Parathyroid adenoma (tissue), 2 donors: ENCODE data around the gene KAZN.

Experiments used
- H2AFZ ChIP-seq: fragments of 300-600 bp; sonication (generic); one replicate; pipeline ENCODE4 v1.7.0; 2017; ENCODE audit warnings: antibody characterized with exemption, mild to moderate bottlenecking
- H3K27ac ChIP-seq: fragments of 300-600 bp; sonication (generic); one replicate; pipeline ENCODE4 v1.7.0; 2017
- H3K27me3 ChIP-seq: fragments of 300-600 bp; sonication (generic); one replicate; pipeline ENCODE4 v1.7.0; 2017; ENCODE audit warnings: low read length; ENCODE audit not compliant: control insufficient read depth, insufficient read depth
- H3K36me3 ChIP-seq: fragments of 300-600 bp; sonication (generic); one replicate; pipeline ENCODE4 v1.7.0; 2017; ENCODE audit warnings: low read length; ENCODE audit not compliant: control insufficient read depth, insufficient read depth
- H3K4me1 ChIP-seq: fragments of 300-600 bp; sonication (generic); one replicate; pipeline ENCODE4 v1.7.0; 2017; ENCODE audit warnings: control low read depth
- H3K4me2 ChIP-seq: fragments of 300-600 bp; sonication (generic); one replicate; pipeline ENCODE4 v1.7.0; 2017; ENCODE audit warnings: low read length
- H3K4me3 ChIP-seq: fragments of 300-600 bp; sonication (generic); one replicate; pipeline ENCODE4 v1.7.0; 2017; ENCODE audit warnings: low read depth, low read length
- H3K79me2 ChIP-seq: fragments of 300-600 bp; sonication (generic); one replicate; pipeline ENCODE4 v1.7.0; 2017; ENCODE audit warnings: control low read depth
- H3K9ac ChIP-seq: fragments of 300-600 bp; sonication (generic); one replicate; pipeline ENCODE4 v1.7.0; 2017; ENCODE audit warnings: mild to moderate bottlenecking
- H3K9me3 ChIP-seq: fragments of 300-600 bp; sonication (generic); one replicate; pipeline ENCODE4 v1.7.0; 2017; ENCODE audit warnings: low read length; ENCODE audit not compliant: control insufficient read depth
- TF ChIP-seq, protein P1 (sequence below): fragments of 300-600 bp; sonication (generic); IDR thresholded peaks from one replicate; pipeline ENCODE4 v1.7.0; 2017; ENCODE audit warnings: antibody characterized with exemption, mild to moderate bottlenecking
- donor health status: primary hyperparathyroidism.

KAZN gene

DNA sequence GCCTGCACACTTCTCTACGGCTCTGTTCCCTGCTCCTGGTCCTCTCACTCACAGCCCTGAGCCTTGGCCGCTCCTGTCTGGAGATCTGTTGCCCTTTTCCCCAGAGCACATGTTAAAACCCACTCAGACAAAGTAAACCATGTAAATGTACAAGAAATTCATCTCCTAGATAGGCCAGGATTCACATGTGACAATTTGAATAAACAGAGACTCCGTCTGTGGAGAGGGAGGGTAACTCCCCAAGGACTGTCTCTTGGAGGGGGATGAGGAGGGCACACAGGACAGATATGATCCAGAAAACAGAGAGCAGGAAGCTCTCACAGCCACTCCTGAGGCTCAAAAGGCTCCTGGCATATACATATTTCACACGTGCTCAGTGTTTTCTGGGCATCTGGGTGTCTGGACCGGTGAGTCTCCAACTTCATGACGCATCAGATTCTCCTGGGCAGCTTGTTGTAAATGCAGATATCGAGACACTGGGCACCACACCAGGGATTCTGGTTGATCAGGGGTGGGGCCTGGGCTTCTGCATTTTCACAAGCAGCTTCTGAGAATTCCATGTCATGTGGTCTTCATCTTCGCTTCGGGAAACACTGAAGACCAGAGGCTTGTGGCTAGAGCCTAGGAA, 6.4 kb upstream of the KAZN start:
- no peak overlapping the region for H3K4me3 ChIP-seq
- H3K36me3 ChIP-seq, result no peaks in the 10 kb centered on the region
- no peaks in the 10 kb centered on the region for H3K27me3 ChIP-seq
- no peak overlapping the region for H3K4me2 ChIP-seq
- TF ChIP-seq, protein P1, sequence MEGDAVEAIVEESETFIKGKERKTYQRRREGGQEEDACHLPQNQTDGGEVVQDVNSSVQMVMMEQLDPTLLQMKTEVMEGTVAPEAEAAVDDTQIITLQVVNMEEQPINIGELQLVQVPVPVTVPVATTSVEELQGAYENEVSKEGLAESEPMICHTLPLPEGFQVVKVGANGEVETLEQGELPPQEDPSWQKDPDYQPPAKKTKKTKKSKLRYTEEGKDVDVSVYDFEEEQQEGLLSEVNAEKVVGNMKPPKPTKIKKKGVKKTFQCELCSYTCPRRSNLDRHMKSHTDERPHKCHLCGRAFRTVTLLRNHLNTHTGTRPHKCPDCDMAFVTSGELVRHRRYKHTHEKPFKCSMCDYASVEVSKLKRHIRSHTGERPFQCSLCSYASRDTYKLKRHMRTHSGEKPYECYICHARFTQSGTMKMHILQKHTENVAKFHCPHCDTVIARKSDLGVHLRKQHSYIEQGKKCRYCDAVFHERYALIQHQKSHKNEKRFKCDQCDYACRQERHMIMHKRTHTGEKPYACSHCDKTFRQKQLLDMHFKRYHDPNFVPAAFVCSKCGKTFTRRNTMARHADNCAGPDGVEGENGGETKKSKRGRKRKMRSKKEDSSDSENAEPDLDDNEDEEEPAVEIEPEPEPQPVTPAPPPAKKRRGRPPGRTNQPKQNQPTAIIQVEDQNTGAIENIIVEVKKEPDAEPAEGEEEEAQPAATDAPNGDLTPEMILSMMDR, result no peak
- no peak overlapping the region for H2AFZ ChIP-seq
- no peak overlapping the region for H3K27ac ChIP-seq
- no peaks in the 10 kb centered on the region for H3K9me3 ChIP-seq
- H3K4me1 ChIP-seq, result no peaks in the 10 kb centered on the region
- H3K79me2 ChIP-seq, result no peaks in the 10 kb centered on the region
- H3K9ac ChIP-seq, result no peak overlapping the region

DNA sequence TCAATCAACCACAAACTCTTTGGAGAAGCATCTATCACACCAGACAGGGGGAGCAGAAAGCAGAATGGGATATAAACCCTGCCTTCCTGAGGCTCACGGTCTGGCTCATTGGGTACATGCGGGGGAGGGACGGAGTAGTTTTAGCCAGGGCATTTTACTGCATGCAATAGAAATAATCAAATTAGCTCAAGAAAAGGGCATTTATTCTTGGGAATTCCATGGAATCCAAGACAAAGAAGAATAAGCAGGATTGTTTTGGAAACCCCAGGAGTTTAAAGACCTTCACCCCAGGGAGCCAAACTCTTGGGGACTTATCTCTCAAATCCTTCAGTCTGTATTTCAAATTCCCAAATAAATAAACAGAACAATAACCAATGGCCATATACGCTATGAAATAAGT, 5.2 kb upstream of the KAZN start:
- Histone ChIP-seq H3K9ac (no peak overlapping the region), H3K79me2 (no peaks in the 10 kb centered on the region), H3K36me3 (no peaks in the 10 kb centered on the region), H3K27ac (no peak overlapping the region), H3K27me3 (no peaks in the 10 kb centered on the region), H3K4me2 (no peak overlapping the region), H2AFZ (no peak overlapping the region), H3K4me1 (no peaks in the 10 kb centered on the region), H3K9me3 (no peaks in the 10 kb centered on the region), H3K4me3 (no peak overlapping the region)
- TF ChIP-seq, protein P1, result no peak

DNA sequence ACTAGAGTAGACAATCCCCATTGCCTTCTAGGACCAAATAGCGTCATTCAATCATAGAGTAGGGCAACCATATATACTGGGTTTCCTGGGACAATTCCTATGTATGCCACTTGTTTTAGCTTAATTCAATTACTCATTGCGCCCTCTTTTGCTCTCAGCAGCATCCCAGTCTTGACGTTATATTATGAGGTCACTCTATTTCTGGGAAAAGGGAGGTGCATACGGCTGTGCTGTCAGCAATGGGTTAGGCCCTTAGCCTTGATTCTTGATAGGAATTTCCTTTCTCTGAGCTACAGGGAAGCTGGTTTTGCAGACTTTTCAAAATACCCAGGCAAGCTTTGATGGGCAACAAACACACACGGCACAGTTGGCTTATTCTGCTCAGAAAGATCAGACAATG, 4.4 kb upstream of the KAZN start:
- no peaks in the 10 kb centered on the region for H3K9me3 ChIP-seq
- no peaks in the 10 kb centered on the region for H3K4me1 ChIP-seq
- TF ChIP-seq, protein P1, result no peak
- H3K27ac ChIP-seq, result no peak overlapping the region
- no peak overlapping the region for H3K4me2 ChIP-seq
- H2AFZ ChIP-seq, result no peak overlapping the region
- H3K4me3 ChIP-seq, result no peak overlapping the region
- H3K9ac ChIP-seq, result no peak overlapping the region
- no peaks in the 10 kb centered on the region for H3K27me3 ChIP-seq
- no peaks in the 10 kb centered on the region for H3K79me2 ChIP-seq
- no peaks in the 10 kb centered on the region for H3K36me3 ChIP-seq

DNA sequence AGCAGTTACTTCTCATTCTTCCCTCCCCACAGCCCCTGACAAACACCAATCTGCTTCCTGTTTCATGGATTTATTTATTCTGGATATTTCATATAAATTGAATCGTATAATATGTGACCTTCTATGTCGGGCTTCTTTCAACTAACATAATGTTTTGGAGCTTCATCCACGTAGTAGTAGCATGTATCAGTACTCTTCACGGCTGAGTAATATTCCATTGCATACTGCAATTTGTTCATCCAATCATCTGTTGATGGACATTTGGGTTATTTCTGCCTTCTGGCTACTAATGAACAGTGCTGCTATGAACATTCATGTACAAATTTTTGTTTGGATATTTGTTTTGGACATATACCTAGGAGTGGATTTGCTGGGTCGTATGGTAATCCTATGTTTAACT, 1.9 kb upstream of the KAZN start:
- TF ChIP-seq, protein P1, result no peak
- H3K9me3 ChIP-seq, result no peaks in the 10 kb centered on the region
- no peaks in the 10 kb centered on the region for H3K79me2 ChIP-seq
- no peaks in the 10 kb centered on the region for H3K27me3 ChIP-seq
- no peak overlapping the region for H3K9ac ChIP-seq
- no peaks in the 10 kb centered on the region for H3K36me3 ChIP-seq
- H3K4me2 ChIP-seq, result no peak overlapping the region
- no peak overlapping the region for H3K27ac ChIP-seq
- H3K4me1 ChIP-seq, result no peaks in the 10 kb centered on the region
- H3K4me3 ChIP-seq, result no peak overlapping the region
- H2AFZ ChIP-seq, result no peak overlapping the region

DNA sequence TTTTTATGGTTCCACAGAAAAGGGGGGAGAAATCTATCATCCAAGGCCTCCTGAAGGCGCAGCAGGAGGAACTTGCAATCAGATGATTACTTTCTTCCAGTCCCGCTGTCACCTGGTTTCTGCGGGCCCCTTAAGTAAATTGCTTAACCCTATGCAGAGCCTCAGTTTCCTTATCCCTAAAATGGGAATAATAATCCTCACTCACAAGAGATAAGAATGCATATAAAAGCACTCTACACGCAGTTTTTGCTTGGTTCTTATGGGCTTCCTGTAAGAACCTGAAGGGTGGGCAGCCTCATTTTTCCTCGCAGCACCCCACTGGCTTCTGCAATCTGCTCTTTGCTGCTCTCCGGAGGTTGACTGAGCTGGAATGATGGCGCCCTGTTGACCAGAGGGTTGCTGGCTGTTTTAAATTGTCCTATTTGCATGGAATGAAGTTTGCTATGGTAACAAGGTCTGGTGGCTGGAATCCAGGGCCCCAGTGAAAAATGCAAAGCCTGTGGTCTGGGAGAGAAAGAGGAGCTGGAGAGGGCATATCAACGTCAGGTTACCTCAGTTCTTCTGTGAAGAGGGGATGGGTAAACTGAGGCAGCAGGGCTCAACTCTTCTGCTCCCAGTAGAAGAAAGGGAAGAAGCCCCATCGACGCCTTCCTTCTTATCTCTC, 1.0 kb upstream of the KAZN start:
- Histone ChIP-seq H3K27ac (no peak overlapping the region), H3K9me3 (no peaks in the 10 kb centered on the region), H2AFZ (no peak overlapping the region)

More for the DNA sequence above, 1.0 kb upstream of the KAZN start:
- Histone ChIP-seq H3K27me3 (no peaks in the 10 kb centered on the region), H3K4me1 (no peaks in the 10 kb centered on the region), H3K4me2 (no peak overlapping the region), H3K4me3 (no peak overlapping the region), H3K36me3 (no peaks in the 10 kb centered on the region), H3K79me2 (no peaks in the 10 kb centered on the region), H3K9ac (no peak overlapping the region)
- TF ChIP-seq, protein P1, result no peak
